HCEC 1CT (cell line): ENCODE measurements around the gene HELZ2.
"Not testable (repeated sequence)": the region's sequence is repeated elsewhere in the genome, so short reads cannot be mapped to it uniquely, and the experiment has no call there.

Experiments
- DNase-seq: peaks from one replicate; pipeline ENCODE4 v3.0.0-alpha.2; 2017

The HELZ2 gene

GRCh38 chr20:63577317-63577894 lies 3.4 kb upstream of the HELZ2 start:
- no peak for DNase-seq

- DNase-seq, result no peak
Observed at GRCh38 chr20:63576311-63576710, 2.3 kb upstream of the HELZ2 start.

GRCh38 chr20:63574829-63575743 lies 1.0 kb upstream of the HELZ2 start:
- DNase-seq, result peak; percentile 65

- DNase-seq, result no peak
Observed at GRCh38 chr20:63573647-63574131, 350 bp downstream of the HELZ2 start.

GRCh38 chr20:63572788-63573646 lies 1.0 kb downstream of the HELZ2 start:
- no peak for DNase-seq

GRCh38 chr20:63572071-63572787 lies 1.8 kb downstream of the HELZ2 start:
- no peak for DNase-seq

GRCh38 chr20:63571087-63571478 lies 3.0 kb downstream of the HELZ2 start:
- not testable (repeated sequence) for DNase-seq

GRCh38 chr20:63570281-63571086 lies 3.6 kb downstream of the HELZ2 start:
- no peak for DNase-seq

- no peak for DNase-seq
Observed at GRCh38 chr20:63568986-63569949, 4.8 kb downstream of the HELZ2 start.

- DNase-seq, result no peak
Observed at GRCh38 chr20:63568170-63568981, 5.7 kb downstream of the HELZ2 start.

- no peak for DNase-seq
Observed at GRCh38 chr20:63567386-63568169, 6.5 kb downstream of the HELZ2 start.

GRCh38 chr20:63567136-63567385 lies 7.0 kb downstream of the HELZ2 start:
- DNase-seq, result no peak

- no peak for DNase-seq
Observed at GRCh38 chr20:63566395-63567135, 7.5 kb downstream of the HELZ2 start.

- DNase-seq, result no peak
Observed at GRCh38 chr20:63565699-63566335, 8.2 kb downstream of the HELZ2 start.

- no peak for DNase-seq
Observed at GRCh38 chr20:63565021-63565698, 8.9 kb downstream of the HELZ2 start.

GRCh38 chr20:63564036-63564810 lies 9.8 kb downstream of the HELZ2 start:
- no peak for DNase-seq
